H1 (cell line): Measurements from ENCODE around the gene TAP2. TPM values are rescaled to one million over a fixed set of nuclear protein-coding genes. Genes with fewer than 3 reads are reported as not detected.

Experiments
- CTCF ChIA-PET: fragments of 300-600 bp; sonication (Branson Sonifier 250); formaldehyde crosslinking; loops from one replicate; lab custom pipeline; 2021; ENCODE audit not compliant: partially characterized antibody; lab: Charles Lee
- POLR2A ChIA-PET: fragments of 300-600 bp; sonication (Branson Sonifier 250); formaldehyde crosslinking; loops from one replicate; lab custom pipeline; 2021; ENCODE audit warnings: inconsistent platforms; ENCODE audit not compliant: partially characterized antibody; lab: Charles Lee
- DNase-seq, 2 experiments: peaks; one replicate each; pipeline versions ENCODE4 v3.0.0 to v3.0.0-alpha.2; 2010 to 2022; ENCODE audit warnings: low spot score in 2 of 2, low read depth in 1 of 2, mixed read lengths in 1 of 2
- FAIRE-seq: peaks from 2 replicates; lab custom pipeline; 2011; peaks lifted over from hg19 to GRCh38; lab: Jason Lieb, UNC
- H2AFZ ChIP-seq: 2 replicates; pipeline ENCODE4 v1.8.1; 2012; ENCODE audit warnings: low read length, inconsistent platforms
- H2AK5ac ChIP-seq: 2 replicates; pipeline ENCODE4 v1.6.1; 2013; ENCODE audit warnings: low read depth, low read length
- H2BK120ac ChIP-seq: replicated peaks from 2 replicates; pipeline ENCODE3; 2013; ENCODE audit warnings: low read depth, low read length, inconsistent platforms
- H2BK12ac ChIP-seq: 2 replicates; pipeline ENCODE4 v1.6.1; 2013; ENCODE audit warnings: low read depth, low read length
- H2BK15ac ChIP-seq: 2 replicates; pipeline ENCODE4 v1.6.1; 2013; ENCODE audit warnings: low read length
- H2BK20ac ChIP-seq: 2 replicates; pipeline ENCODE4 v1.6.1; 2013; ENCODE audit warnings: low read length
- H2BK5ac ChIP-seq: 2 replicates; pipeline ENCODE4 v1.6.1; 2013; ENCODE audit warnings: low read depth, low read length
- H3K14ac ChIP-seq: 2 replicates; pipeline ENCODE4 v1.6.1; 2013; ENCODE audit warnings: inconsistent platforms; ENCODE audit not compliant: insufficient read length
- H3K18ac ChIP-seq: 2 replicates; pipeline ENCODE4 v1.6.1; 2013; ENCODE audit warnings: low read length; ENCODE audit errors: extremely low read depth
- H3K23ac ChIP-seq: 2 replicates; pipeline ENCODE4 v1.6.1; 2013; ENCODE audit warnings: inconsistent platforms; ENCODE audit not compliant: insufficient read length
- H3K23me2 ChIP-seq: 2 replicates; pipeline ENCODE4 v1.6.1; 2013; ENCODE audit warnings: low read depth, low read length
- H3K27ac ChIP-seq: 2 replicates; pipeline ENCODE4 v1.6.1; 2011; ENCODE audit warnings: low read depth, low read length, inconsistent platforms
- H3K27me3 ChIP-seq, 4 experiments: replicated peaks in 1 of 4; 1 replicate in 1 of 4; 2 replicates in 3 of 4; pipeline versions ENCODE4 v1.6.1 to v1.8.1; 2011 to 2013; ENCODE audit warnings: low read length in 3 of 4, mild to moderate bottlenecking in 3 of 4, inconsistent platforms in 2 of 4, mixed read lengths in 2 of 4, moderate library complexity in 1 of 4; ENCODE audit not compliant: control insufficient read depth in 3 of 4, insufficient read depth in 3 of 4; ENCODE audit errors: extremely low read depth in 1 of 4
- H3K36me3 ChIP-seq, 4 experiments: 2 replicates each; pipeline versions ENCODE4 v1.6.1 to v1.8.1; 2011 to 2013; ENCODE audit warnings: mild to moderate bottlenecking in 4 of 4, low read length in 3 of 4, moderate library complexity in 2 of 4, control low read depth in 1 of 4, inconsistent platforms in 1 of 4; ENCODE audit not compliant: insufficient read depth in 4 of 4, control insufficient read depth in 2 of 4
- H3K4ac ChIP-seq: replicated peaks from 2 replicates; pipeline ENCODE3; 2013; ENCODE audit warnings: low read length, low read depth, mixed read lengths, inconsistent platforms; ENCODE audit not compliant: insufficient read length
- H3K4me1 ChIP-seq, 4 experiments: replicated peaks in 1 of 4; 1 replicate in 1 of 4; 2 replicates in 3 of 4; pipeline versions ENCODE4 v1.6.1 to v1.8.1; 2011 to 2013; ENCODE audit warnings: low read length in 3 of 4, inconsistent platforms in 2 of 4, mixed read lengths in 1 of 4; ENCODE audit not compliant: insufficient read depth in 4 of 4, control insufficient read depth in 3 of 4
- H3K4me2 ChIP-seq, 2 experiments: 2 replicates each; pipeline versions ENCODE4 v1.6.1 to v1.8.1; 2011 to 2013; ENCODE audit warnings: low read depth in 2 of 2, low read length in 2 of 2, control low read depth in 1 of 2, inconsistent platforms in 1 of 2, mild to moderate bottlenecking in 1 of 2; ENCODE audit not compliant: insufficient read depth in 1 of 2
- H3K4me3 ChIP-seq, 4 experiments: fragments of 200-600, 300-600 bp in 1 of 4; sonication (generic), shearing (Covaris generic), sonication (Bioruptor Twin) in 1 of 4; 2 replicates each; pipeline versions ENCODE4 v1.5.1 to v1.8.1; 2011 to 2016; ENCODE audit warnings: low read length in 4 of 4, low read depth in 3 of 4, control low read depth in 2 of 4, inconsistent platforms in 2 of 4, mild to moderate bottlenecking in 2 of 4, mixed read lengths in 1 of 4, moderate library complexity in 1 of 4; ENCODE audit not compliant: insufficient read depth in 2 of 4; ENCODE audit errors: extremely low read depth in 1 of 4
- H3K56ac ChIP-seq: replicated peaks from 2 replicates; pipeline ENCODE3; 2013; ENCODE audit warnings: low read depth, mild to moderate bottlenecking, mixed read lengths, low read length, inconsistent platforms; ENCODE audit not compliant: insufficient read length
- H3K79me1 ChIP-seq: 2 replicates; pipeline ENCODE4 v1.6.1; 2013; ENCODE audit warnings: low read depth, low read length, control low read depth
- H3K79me2 ChIP-seq, 2 experiments: 2 replicates each; pipeline versions ENCODE4 v1.6.1 to v1.8.1; 2012 to 2013; ENCODE audit warnings: low read length in 2 of 2, mild to moderate bottlenecking in 2 of 2, inconsistent platforms in 1 of 2; ENCODE audit not compliant: insufficient read depth in 2 of 2, control insufficient read depth in 1 of 2
- H3K9ac ChIP-seq, 4 experiments: replicated peaks in 1 of 4; 1 replicate in 1 of 4; 2 replicates in 3 of 4; pipeline versions ENCODE4 v1.6.1 to v1.8.1; 2011 to 2013; ENCODE audit warnings: low read depth in 3 of 4, low read length in 3 of 4, control low read depth in 2 of 4, mild to moderate bottlenecking in 2 of 4, moderate library complexity in 2 of 4, inconsistent platforms in 1 of 4; ENCODE audit errors: extremely low read depth in 1 of 4
- H3K9me3 ChIP-seq, 2 experiments: 2 replicates each; pipeline versions ENCODE4 v1.6.1 to v1.8.1; 2012 to 2013; ENCODE audit warnings: mild to moderate bottlenecking in 2 of 2, moderate library complexity in 2 of 2, control low read depth in 1 of 2, inconsistent platforms in 1 of 2, low read depth in 1 of 2, low read length in 1 of 2, mixed read lengths in 1 of 2; ENCODE audit not compliant: insufficient read depth in 2 of 2
- H4K20me1 ChIP-seq, 2 experiments: replicated peaks in 1 of 2; 2 replicates each; pipeline versions ENCODE3 to v1.8.1; 2011 to 2013; ENCODE audit warnings: inconsistent platforms in 2 of 2, low read length in 2 of 2, mild to moderate bottlenecking in 1 of 2; ENCODE audit not compliant: insufficient read depth in 2 of 2, control insufficient read depth in 1 of 2
- H4K5ac ChIP-seq: 2 replicates; pipeline ENCODE4 v1.6.1; 2013; ENCODE audit warnings: low read length, low read depth, mixed read lengths, inconsistent platforms; ENCODE audit not compliant: insufficient read length
- H4K8ac ChIP-seq: 2 replicates; pipeline ENCODE4 v1.8.0; 2013; ENCODE audit warnings: mild to moderate bottlenecking, moderate library complexity, low read length, inconsistent platforms; ENCODE audit not compliant: insufficient read depth; ENCODE audit errors: extremely low read depth
- H4K91ac ChIP-seq: replicated peaks from 2 replicates; pipeline ENCODE3; 2013; ENCODE audit warnings: low read length, mixed read lengths, inconsistent platforms; ENCODE audit not compliant: insufficient read length
- ASH2L ChIP-seq: fragments of 200-600, 300-600 bp; sonication (generic); IDR thresholded peaks from one replicate; pipeline ENCODE4 v1.7.1; 2017; ENCODE audit warnings: low read length
- GTF2F1 ChIP-seq: IDR thresholded peaks from 2 replicates; pipeline ENCODE4 v1.6.1; 2012; ENCODE audit warnings: low read depth, low read length, improper control_type of control experiment, borderline replicate concordance
- JUND ChIP-seq: IDR thresholded peaks from 2 replicates; pipeline ENCODE4 v1.6.1; 2011; ENCODE audit warnings: mild to moderate bottlenecking, improper control_type of control experiment, low read length
- RNF2 ChIP-seq: fragments of 200-900, 300-1000 bp; sonication (generic); IDR thresholded peaks from 2 replicates; pipeline ENCODE4 v1.7.1; 2016; ENCODE audit warnings: borderline replicate concordance, low read depth, mild to moderate bottlenecking, antibody characterized with exemption, low read length; ENCODE audit not compliant: poor library complexity, severe bottlenecking; ENCODE audit errors: missing control alignments
- ZNF274 ChIP-seq: IDR thresholded peaks from 2 replicates; pipeline ENCODE4 v1.7.0; 2012; ENCODE audit warnings: low read length, borderline replicate concordance; ENCODE audit errors: extremely low read depth
- WGBS, 2 experiments: shearing (Covaris generic) in 1 of 2; methylation state at CpG; one replicate each; pipeline versions ENCODE4 v1.1.6 to v1.1.7; 2013 to 2015; ENCODE audit warnings: low lambda C conversion rate in 2 of 2, mixed read lengths in 2 of 2, inconsistent platforms in 1 of 2, low coverage in 1 of 2, missing lambda C conversion rate in 1 of 2; ENCODE audit not compliant: insufficient replicate concordance in 2 of 2, insufficient coverage in 1 of 2, insufficient read length in 1 of 2; ENCODE audit errors: extremely low coverage in 1 of 2, missing lambda C conversion rate in 1 of 2; 5-methylcytosine and 5-hydroxymethylcytosine counted together
- polyA plus RNA-seq, 7 experiments: library from polyadenylated mRNA; depleted of rRNA in 3 of 7; stranded (reverse) in 5 of 7; unstranded in 2 of 7; fragments of >200 nt in 5 of 7; fragments of 200-250 nt in 2 of 7; gene quantifications; 1 replicate in 5 of 7; 2 replicates in 1 of 7; 4 replicates in 1 of 7; pipeline versions ENCODE4 v1.2.1 to v1.2.3, GENCODE V29; 2011 to 2013; ENCODE audit warnings: missing spikeins in 2 of 7, mixed read lengths in 2 of 7
- total RNA-seq: library from RNA; stranded (reverse); fragmentation: NEBNext Ultra II Directional; extraction: Animal tissue kit (Norgen Biotek cat#: 25700); gene quantifications from 2 replicates; pipeline ENCODE4 v1.2.1, GENCODE V29; 2021

Gene TAP2
- total and polyA plus RNA-seq, 2 of the 8 experiments (the other 6 are each of a cell fraction or from before 2014, with no cell fraction given), result 11.3 to 27.2 TPM

DNA sequence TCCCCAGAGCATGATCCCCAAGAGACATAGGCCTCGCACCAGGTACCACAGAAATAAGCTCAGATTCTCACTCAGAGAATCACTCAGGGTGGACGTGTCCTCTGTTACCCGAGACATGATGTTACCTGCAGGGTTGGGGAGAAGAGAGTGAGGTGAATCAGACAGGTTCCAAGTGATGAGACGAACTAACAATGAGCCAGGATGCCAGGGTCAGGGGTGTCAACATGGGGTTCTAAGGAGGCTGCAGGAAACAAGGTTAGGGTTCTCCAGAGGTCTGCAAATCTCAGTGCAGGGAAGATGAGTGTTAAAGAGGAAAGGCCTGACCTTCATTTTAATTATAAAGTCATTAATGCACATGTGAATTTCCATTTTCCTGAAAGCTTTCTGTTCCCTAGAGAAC lies 12.5 kb upstream of the TAP2 start:
- H2AK5ac ChIP-seq, result no peak overlapping the region
- H3K79me1 ChIP-seq, result no peaks in the 10 kb centered on the region
- no peak for DNase-seq
- H3K18ac ChIP-seq, result no peak overlapping the region
- no peak overlapping the region for H3K9ac ChIP-seq
- H3K36me3 ChIP-seq, result peaks cover 0 to 9% (median 0%) of the 10 kb centered on the region in 4 experiments; a peak in 5 of 8 replicates
- H4K8ac ChIP-seq, result no peak overlapping the region
- no peak overlapping the region for H3K27ac ChIP-seq
- no peak overlapping the region for H2AFZ ChIP-seq
- TF ChIP-seq ZNF274, result no peak
- TF ChIP-seq RNF2, result no peak
- no peak for TF ChIP-seq JUND
- TF ChIP-seq ASH2L, result no peak
- TF ChIP-seq GTF2F1, result no peak
- no peak overlapping the region for H2BK5ac ChIP-seq
- H3K9me3 ChIP-seq, result no peaks in the 10 kb centered on the region
- H2BK20ac ChIP-seq, result no peak overlapping the region
- H3K56ac ChIP-seq, result no peak overlapping the region
- CTCF ChIA-PET, result interaction anchor here (1.0 to 3.3 kb wide), 9 partner anchors 9 to 30 kb away, joined by 3 to 26 read pairs (median 5); partner anchors contain the start of gene TAP2
- H4K20me1 ChIP-seq, result no peaks in the 10 kb centered on the region
- no peak overlapping the region for H3K4me3 ChIP-seq
- H2BK15ac ChIP-seq, result no peak overlapping the region
- H3K4me2 ChIP-seq, result no peak overlapping the region
- 79% methylated on average over 4 of the region's 4 CpGs; no CpG with 5 or more reads in 1 of the 2 experiments for WGBS, 2 experiments
- no peak overlapping the region for H4K91ac ChIP-seq
- POLR2A ChIA-PET, result interaction anchor here (1.3 to 1.7 kb wide), 2 partner anchors 12 to 123 kb away, joined by 3 to 6 read pairs; partner anchors contain the start of gene TAP2
- no peak overlapping the region for H2BK120ac ChIP-seq
- H3K4me1 ChIP-seq, result peaks cover 0 to 4% (median 1%) of the 10 kb centered on the region in 4 experiments; a peak in 4 of 7 replicates
- H3K79me2 ChIP-seq, result no peaks in the 10 kb centered on the region
- no peak for FAIRE-seq
- peaks cover 13% of the 10 kb centered on the region for H3K23me2 ChIP-seq
- H2BK12ac ChIP-seq, result no peak overlapping the region
- no peak overlapping the region for H3K14ac ChIP-seq
- no peak overlapping the region for H4K5ac ChIP-seq
- no peak overlapping the region for H3K23ac ChIP-seq
- no peak overlapping the region for H3K4ac ChIP-seq
- H3K27me3 ChIP-seq, result peaks cover 6 to 39% (median 33%) of the 10 kb centered on the region in 4 experiments
